HG03520 (cell line): ENCODE data around the gene SUCLG2.

Experiments
- ATAC-seq: cut with Tn5 transposase; IDR thresholded peaks from one replicate; pipeline ENCODE4 v1.9.1; 2021; ENCODE audit warnings: mild to moderate bottlenecking, moderate library complexity; ENCODE audit not compliant: unreplicated experiment

SUCLG2 gene

DNA sequence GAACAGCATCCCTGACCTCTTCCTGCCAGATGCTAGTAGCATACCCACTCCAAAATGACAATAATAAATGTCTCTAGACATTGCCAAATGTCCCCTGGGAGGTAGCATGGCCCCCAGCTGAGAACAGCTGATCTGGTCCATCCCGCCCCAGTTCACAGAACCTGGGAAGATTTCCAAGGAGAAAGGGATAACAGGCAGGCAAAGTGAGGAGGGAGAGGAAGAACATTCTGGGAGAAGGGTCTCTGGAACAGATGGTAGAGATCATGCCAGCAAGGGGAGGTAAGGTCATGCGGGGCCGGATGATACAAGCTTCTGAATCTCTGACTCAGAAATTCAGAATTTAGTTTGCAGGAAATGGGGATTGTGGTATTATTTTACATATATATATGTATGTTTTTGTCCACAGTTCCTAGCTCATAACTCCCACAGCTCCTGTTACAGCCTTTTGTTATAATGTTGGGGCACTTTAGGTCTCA, 192.7 kb downstream of the SUCLG2 start:
- no peak for ATAC-seq

DNA sequence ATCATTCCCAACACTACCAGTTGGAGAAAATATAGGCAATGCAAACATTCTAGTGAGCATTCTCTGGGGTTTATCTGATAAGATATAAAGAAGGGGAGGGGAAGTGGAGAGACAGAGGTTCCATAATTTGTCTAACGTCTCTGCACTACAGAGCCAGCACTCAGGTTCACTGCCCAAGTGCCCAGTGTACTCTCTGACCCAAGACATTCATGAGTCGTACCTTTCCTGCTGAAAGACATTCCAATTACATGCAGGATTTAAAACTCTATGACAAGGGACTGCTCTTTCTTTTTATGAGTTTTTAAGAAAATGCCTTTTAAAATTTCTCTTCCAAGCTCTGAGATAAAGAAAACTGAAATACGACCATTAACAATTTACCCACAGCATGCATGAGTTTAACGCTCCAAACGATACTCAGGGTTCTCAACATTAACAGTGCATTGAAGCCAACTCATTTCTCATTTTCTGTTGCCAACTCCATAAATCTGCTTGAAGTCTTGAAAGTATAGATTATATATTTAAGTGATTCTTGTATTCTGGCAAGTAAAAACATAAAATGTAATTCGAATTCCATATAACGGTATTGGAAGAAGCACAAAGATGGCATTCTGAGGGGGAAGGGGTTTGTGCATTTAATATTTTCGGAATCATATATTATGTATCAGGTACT, 193.4 kb downstream of the SUCLG2 start:
- no peak for ATAC-seq

DNA sequence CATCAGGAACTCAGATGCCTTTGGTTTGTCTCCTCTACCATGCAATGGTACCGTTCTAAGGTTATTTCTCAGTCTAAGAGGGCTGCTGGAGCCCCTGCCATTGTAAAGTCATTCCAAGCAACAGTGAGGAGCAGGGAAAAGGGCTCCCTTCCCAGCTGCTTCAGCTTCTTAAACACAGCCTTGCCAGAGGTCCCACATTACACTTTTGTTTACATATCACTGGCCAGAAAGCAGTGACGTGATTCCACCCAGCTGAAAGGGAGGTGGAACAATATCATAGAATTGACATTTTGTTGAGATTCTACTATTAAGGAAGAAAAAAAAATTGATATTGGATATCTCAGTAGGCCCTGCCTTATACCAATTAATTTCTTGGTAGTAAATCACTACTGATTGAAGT, 194.6 kb downstream of the SUCLG2 start:
- no peak for ATAC-seq

DNA sequence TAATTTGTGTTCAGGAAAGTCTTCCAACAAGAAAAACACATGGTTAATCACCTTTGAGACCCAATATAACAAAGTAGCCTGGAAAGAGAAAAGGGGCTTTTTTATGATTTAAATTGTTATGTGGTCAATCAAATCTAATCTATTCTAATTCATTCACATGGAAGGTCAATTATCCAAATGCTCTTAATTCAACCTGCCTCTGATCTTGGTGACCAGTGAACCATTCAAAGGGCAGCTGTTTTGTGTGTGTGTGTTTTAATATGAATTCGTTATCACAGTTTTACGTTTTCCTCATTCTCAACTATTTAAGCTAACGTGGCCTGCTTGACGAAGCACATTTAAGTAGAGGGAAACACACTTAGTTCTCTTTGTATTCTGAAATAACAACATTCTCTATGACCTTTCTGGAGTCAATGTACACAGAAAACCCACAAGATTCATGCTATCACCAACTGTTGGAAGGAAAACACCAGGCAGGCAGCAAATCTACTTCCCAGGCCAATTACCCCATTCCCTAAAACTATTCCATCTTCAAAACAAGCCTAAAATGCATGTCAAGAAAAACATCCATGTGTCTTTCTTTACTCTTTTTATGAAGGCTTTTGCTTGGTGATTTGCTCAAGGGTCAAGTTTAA, 195.4 kb downstream of the SUCLG2 start:
- ATAC-seq: no peak

DNA sequence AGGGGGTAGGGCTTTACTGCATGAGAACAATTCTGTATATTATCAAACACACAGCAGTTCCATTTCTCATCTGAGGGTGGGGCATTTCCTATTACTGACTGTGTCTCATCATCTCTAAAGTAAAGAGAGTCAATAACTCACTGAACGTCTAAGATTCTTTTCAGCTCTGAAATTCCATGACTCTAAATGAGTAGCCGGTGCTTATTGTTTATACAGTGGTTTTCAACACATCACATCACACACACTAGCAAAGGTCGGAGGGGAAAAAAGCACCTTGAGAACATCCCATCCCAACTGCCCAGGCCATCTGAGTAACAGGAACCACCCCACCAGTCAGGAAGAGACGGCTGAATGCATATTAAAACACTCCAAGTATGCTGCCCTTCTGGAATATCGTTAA, 196.0 kb downstream of the SUCLG2 start:
- no peak for ATAC-seq

DNA sequence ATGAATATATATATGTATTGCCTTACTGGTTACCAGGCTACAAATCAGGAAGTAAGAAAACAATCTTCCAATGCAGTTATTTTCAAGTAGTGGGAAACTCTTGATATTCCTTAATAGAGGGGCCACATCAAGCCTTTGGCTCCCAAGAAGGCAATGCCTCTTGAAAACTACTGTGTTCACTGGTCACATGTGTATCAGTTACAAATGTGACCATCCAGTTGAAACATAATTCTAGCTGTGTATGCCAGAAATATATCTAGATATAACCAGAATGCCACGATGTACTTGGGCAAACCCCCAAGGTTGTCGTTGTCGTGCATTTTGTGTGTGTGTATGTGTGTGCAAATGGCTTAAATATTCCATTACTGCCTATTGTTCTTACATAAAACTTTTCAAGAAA, 200.8 kb downstream of the SUCLG2 start:
- no peak for ATAC-seq

DNA sequence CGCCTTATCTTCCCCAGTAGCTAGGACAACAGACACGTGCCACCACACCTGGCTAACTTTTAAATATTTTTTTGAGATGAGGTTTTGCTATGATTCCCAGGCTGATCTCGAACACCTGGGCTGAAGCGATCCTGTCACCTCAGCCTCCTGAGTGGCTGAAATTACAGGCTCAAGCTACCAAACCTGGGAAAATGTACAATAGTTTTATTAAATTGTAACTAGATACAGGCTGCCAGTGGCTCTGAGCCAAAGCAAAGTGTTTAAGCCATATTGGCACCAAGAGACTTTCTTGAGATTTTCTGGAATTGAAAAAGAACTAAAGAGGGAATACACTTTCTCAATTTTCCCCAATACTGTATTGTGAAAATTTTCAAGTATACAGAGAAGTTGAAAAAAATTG, 204.3 kb downstream of the SUCLG2 start:
- ATAC-seq: no peak

DNA sequence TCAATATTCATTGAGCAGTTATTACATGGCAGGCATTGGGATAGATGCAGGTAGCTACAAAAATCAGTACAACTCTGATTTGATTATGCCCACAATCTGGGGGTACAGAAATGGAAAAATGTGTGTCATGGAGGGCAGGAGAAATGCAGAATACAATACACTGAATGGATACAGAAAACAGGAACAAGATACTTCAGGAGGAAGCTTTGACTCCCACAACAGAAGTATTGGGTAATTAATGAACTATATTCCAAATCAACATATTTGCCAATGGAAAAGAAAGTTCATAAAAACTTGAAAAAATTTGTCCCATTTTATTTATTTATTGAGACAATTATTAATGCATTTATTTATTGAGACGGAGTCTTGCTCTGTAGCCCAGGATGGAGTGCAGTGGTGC, 207.0 kb downstream of the SUCLG2 start:
- ATAC-seq: no peak

DNA sequence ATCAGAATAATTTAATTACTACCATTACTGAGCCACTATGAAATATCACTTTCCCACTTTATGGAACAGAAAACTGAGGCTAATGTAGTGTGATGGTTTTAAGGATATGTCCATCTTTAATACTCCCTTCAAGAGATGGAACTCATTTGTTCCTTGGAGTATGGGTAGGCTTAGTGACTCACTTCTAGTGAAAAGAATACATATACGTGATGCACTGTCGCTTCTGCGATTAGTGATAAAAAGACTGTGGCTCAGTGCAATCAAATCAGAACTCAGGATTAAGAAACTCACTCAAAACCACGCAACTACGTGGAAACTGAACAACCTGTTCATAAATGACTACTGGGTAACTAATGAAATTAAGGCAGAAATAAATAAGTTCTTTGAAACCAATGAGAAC, 216.6 kb downstream of the SUCLG2 start:
- ATAC-seq: no peak

DNA sequence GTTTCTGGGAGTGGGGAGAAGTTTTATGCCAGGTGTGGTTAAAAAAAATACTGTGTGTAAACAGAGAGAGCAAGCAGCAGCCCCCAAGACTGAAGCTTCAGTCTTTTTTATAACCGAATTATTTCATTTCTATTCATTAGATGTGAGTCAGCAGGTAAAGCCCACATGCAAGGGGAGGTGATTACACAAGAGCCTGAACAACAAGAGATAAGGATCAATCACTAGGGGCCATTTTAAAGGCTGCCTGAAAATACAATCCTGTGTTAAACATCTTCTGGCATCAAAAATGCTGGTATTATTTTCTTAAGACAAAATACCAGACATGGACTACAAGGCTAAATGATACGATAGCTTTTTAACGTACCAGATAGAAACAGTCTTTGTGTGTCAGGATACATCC, 217.3 kb downstream of the SUCLG2 start:
- ATAC-seq: no peak

DNA sequence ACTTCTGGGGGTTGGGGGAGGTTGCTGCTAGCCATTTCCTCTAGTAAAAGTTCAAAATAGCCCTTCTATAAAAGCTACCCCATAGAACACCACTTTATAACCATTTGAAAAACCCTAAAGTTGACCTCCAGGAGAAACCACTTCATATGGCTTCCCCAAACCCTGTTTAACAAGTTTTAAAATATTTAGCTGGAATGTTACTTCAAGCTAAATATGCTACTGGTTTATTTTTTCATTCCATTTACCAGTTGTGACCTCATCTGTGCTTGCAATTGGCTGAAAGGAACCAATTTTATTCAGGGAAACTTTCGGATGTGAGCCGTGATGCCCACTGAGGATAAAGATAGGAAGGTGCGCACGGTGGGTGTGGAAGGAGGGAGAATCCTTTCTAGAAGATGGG, 221.3 kb downstream of the SUCLG2 start:
- no peak for ATAC-seq

DNA sequence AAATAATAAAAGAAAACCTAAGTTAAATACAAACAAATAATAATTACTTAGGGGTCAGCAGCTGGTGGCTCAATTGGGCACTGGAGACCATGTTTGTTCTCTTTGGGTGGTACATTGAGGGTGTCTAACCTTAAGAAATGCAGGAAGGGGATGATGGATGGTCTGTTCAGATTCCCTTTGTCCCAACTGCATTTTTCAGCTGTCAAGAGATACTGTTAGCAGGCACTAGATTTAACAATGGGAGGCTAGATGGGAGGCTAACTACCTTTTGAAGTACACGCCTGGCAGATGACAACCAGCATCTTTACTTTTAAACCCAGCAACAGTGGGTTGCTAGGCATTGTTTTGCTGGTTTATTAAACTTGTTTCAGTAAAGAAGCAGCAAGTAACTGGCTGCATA, 222.5 kb downstream of the SUCLG2 start:
- ATAC-seq: no peak

DNA sequence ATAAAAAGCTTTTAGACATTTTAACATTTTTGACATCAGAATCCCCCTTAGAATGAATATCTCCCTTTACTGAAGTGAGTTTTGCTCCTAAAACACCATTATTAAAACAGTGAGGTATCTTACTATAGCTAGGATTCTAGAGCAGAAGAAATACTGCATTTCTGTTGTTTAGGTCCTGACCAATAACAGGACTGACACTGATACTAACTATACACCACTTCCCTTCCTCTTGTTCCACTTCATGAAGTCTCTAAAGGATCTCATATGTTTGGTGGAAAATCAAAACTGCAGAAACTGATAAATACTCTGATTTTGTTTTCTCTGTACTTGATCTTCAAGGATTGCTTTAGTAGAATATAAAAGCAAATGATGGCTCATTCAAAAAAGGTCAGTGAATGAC, 230.7 kb downstream of the SUCLG2 start:
- no peak for ATAC-seq

DNA sequence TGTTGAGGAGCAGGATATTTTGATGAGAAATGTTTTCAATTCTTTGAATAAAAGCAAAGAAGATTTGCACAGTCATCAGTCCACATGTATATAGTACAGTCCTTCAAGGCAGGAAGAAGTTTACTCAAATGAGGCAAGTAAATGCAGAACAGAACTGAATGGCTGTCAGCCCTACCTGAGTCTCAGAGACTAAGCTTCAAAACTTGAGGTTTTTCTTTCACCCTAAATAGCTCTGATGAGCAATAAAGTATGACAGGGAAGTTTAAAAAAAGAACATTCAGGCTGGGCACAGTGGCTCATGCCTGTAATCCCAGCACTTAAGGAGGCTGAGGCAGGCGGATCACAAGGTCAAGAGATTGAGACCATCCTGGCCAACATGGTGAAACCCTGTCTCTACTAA, 232.5 kb downstream of the SUCLG2 start:
- no peak for ATAC-seq

DNA sequence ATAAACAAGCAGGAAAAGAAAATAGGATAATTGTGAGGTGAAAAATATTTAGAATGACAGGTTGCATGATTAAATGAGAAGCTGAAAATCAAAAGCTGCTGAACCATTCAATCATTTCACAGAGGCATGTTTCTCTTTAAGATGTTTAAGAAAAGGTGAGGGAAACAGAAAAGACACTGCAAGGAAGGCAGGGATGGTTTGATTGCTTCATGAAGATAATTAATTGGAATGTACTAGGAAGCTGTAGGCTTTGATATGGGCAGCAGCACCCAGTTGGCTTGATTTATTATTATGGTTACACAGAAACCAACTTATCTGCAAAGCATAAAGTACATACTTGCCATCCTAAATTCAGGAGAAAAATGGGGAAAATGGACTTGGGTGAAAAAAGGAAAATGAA, 234.6 kb downstream of the SUCLG2 start:
- ATAC-seq: no peak

DNA sequence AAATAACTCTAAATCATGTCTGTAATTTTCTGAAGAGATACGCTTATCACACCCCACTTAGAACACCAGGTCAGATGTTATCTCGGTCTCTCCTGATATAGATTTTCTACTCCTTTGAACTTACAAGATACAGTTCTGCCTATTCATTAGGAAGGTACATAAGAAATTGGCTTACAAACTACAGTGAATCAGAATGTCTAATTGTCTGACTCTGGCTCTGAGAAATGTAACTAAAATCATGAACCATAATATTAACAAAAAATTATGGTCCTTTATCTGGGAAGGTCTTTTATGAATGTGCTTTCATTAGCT, 235.2 kb downstream of the SUCLG2 start:
- no peak for ATAC-seq

DNA sequence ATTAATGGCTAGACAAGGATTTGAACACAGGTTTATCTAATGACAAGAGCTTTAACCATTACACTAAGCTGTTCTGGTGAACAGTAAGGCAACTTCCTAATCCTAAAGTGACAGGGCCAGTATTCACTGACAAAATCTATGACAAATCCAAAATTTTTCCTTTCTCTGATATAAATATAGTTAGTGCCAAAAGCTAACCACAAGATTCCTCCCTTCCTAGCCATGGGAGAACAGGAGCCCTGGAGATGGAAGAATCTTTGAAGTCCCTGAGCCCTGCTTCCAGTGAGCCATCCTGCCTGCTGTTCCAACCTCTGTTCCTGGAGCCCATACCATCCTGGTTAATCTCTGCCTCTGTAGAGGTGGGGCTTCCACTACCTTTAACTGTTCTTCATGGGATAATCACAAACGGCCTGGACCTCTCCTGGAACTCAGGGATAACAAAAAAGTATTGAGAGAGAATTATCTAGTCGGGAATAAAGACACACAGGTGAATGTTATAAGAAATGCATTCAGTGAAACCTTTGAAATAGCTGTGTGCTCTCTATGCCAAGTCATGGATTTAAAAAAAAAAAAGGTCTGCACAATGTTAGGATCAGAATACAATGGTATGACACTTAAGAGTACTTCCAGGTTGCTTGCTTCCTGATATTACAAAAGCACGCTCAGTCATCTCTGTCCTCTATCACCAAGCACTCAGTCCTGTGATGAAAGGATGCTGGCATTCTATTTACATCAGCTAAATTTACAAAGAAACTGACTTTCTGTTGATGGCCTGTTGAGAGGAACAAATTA, 235.8 kb downstream of the SUCLG2 start:
- ATAC-seq: no peak

DNA sequence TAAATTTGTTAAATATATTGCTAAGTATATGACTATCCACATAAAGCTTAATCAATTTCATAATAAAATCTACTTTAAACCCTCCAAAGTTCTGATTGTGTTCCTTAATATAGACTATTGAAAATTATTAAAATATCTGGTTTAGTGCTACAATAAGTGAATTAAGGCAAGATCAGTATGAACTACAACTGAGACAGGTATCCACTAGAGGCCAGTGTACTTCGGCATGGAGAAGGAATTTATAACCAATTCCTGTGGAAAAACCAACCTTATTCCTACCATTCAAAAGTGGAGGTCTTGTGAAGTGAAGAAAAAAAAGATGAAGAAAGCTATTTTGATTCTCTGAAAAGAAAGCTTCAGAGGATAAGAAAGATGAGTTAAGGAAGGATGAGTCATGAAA, 237.7 kb downstream of the SUCLG2 start:
- ATAC-seq: no peak

DNA sequence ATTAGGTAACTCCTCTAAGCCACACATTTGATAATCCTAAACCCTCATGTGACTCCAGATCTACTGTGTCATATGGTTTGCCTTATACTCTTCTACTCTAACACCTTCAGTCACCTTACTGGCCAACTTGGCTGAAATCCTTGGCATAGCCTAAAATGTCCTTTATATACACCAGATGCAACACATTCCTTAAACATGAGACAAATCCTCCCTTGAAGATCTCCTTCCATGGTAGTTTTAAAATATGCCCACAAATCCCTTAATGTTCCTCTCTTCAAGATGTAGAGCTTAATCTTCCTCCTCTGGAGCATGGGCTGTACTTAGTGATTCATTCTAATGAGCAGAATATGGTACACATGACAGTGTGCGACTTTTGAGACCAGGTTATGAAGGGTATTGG, 238.9 kb downstream of the SUCLG2 start:
- ATAC-seq: no peak

DNA sequence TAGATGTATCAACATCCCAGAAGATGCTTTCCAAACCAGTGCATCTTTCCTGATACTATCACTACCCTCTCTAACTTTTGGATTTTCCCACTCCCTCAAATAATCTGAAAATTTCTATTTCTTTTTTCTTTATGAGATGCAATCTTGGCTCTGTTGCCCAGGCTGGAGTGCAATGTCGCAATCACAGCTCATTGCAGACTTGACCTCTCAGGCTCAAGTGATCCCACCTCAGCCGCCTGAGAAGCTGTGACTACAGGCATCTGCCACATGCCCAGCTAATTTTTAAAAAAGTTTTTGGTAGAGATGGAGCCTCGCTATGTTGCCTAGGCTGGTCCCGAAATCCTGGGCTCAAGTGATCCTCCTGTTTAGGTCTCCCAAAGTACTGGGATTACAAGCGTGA, 239.7 kb downstream of the SUCLG2 start:
- ATAC-seq: no peak

DNA sequence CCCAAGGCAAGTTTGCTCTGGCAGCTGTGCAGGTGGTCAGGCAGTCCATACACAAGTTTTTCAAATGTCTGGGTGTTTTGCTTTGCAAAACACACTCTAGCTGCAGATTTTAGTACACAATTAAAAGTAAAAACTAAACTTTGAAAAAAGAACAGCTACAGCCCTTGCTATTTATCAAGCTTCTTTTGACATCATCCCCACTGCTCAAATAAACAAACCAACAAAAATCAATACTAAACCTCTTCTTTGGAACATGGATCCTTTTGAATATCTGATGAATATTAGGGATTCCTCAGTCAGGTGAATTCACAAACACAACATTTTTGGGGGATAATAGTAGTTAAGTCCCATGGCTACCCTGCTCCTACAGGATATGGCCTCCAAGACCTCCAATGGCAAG, 249.2 kb downstream of the SUCLG2 start:
- ATAC-seq: no peak

DNA sequence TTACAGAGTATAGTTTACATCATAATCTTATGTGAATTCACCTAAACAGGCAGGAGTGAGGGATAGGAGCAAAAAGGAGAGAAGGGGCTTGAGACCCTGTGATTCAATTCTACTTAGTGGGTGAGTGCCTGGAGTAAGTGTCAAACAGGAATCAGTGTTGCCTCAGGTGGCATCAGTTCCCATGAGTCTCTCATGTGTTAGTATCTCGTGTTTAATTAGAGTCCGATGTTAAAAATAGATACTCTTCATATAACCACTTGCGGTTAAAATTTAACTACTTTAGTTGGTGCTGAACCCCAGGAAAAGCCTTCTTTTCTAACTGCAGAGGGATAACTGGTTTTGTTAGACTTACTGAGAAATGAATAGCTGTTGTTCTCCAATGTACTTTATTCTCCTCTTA, 251.5 kb downstream of the SUCLG2 start:
- no peak for ATAC-seq
